ENCODE results near the gene TNFAIP3.

DNA sequence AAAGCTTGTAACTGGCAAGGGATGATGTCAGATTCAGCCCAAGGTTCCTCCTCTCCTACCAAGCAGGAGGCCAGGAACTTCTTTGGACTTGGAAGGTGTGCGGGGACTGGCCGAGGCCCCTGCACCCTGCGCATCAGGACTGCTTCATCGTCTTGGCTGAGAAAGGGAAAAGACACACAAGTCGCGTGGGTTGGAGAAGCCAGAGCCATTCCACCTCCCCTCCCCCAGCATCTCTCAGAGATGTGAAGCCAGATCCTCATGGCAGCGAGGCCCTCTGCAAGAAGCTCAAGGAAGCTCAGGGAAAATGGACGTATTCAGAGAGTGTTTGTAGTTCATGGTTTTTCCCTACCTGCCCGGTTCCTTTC lies 14.4 kb downstream of the TNFAIP3 start:
- TF ChIP-seq POLR2A (IDR thresholded peaks at IDR 0.05) (no peak), POLR2AphosphoS5 (IDR thresholded peaks at IDR 0.05) (no peak), EP300 (IDR thresholded peaks at IDR 0.05) (no peak)
- TF ChIP-seq, protein P1, sequence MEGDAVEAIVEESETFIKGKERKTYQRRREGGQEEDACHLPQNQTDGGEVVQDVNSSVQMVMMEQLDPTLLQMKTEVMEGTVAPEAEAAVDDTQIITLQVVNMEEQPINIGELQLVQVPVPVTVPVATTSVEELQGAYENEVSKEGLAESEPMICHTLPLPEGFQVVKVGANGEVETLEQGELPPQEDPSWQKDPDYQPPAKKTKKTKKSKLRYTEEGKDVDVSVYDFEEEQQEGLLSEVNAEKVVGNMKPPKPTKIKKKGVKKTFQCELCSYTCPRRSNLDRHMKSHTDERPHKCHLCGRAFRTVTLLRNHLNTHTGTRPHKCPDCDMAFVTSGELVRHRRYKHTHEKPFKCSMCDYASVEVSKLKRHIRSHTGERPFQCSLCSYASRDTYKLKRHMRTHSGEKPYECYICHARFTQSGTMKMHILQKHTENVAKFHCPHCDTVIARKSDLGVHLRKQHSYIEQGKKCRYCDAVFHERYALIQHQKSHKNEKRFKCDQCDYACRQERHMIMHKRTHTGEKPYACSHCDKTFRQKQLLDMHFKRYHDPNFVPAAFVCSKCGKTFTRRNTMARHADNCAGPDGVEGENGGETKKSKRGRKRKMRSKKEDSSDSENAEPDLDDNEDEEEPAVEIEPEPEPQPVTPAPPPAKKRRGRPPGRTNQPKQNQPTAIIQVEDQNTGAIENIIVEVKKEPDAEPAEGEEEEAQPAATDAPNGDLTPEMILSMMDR (IDR thresholded peaks at IDR 0.05) = no peak

Measured in stomach (tissue), 4 donors.